DOHH2 (cell line): Measurements from ENCODE around the gene PEX14.

Source experiments
- CTCF ChIP-seq: fragments of 200-600 bp; sonication (generic); IDR thresholded peaks from one replicate; pipeline ENCODE4 v1.5.1; 2014; ENCODE audit warnings: antibody characterized with exemption, mild to moderate bottlenecking, low read depth, low read length; ENCODE audit not compliant: poor library complexity, severe bottlenecking
- EZH2phosphoT487 ChIP-seq: fragments of 200-600 bp; sonication (generic); IDR thresholded peaks from 2 replicates; pipeline ENCODE4 v1.6.1; 2017; ENCODE audit warnings: borderline replicate concordance, mild to moderate bottlenecking, antibody characterized with exemption, low read length, moderate library complexity, mixed read lengths

- TF ChIP-seq CTCF = no peak
- no peak for TF ChIP-seq EZH2phosphoT487
Observed at GRCh38 chr1:10553118-10553517, 78.4 kb downstream of the PEX14 start.
